GM23338 (cell line): Measurements from ENCODE around the gene FYB2. TPM values are rescaled to one million over a fixed set of nuclear protein-coding genes. Genes with fewer than 3 reads are reported as not detected.

ENCODE experiments used
- ETS1 ChIP-seq: IDR thresholded peaks from 2 replicates; pipeline ENCODE4 v1.6.1; 2016; ENCODE audit warnings: antibody characterized with exemption
- STAT1 ChIP-seq: IDR thresholded peaks from one replicate; pipeline ENCODE4 v1.6.1; 2016; ENCODE audit warnings: antibody characterized with exemption; ENCODE audit not compliant: unreplicated experiment
- ZNF462 ChIP-seq: fragments of 250-450 bp; sonication (Bioruptor Pico); IDR thresholded peaks from 2 replicates; pipeline ENCODE4 v1.5.0; 2020; ENCODE audit warnings: mild to moderate bottlenecking, moderate library complexity
- polyA plus RNA-seq: library from polyadenylated mRNA; unstranded; fragments of >200 nt; fragmentation: Nextera tagmentation; extraction: Ambion mirVana; gene quantifications from 2 replicates; pipeline ENCODE4 v1.2.1, GENCODE V29; 2016
- total RNA-seq: library from RNA; depleted of rRNA; stranded (reverse); fragments of >200 nt; shearing (Covaris generic); gene quantifications from 2 replicates; pipeline ENCODE4 v1.2.3, GENCODE V29; 2014
- TF ChIP-seq, protein P1 (sequence below): IDR thresholded peaks from one replicate; pipeline ENCODE4 v1.6.1; 2018; ENCODE audit warnings: antibody characterized with exemption; ENCODE audit not compliant: unreplicated experiment

Gene FYB2
- total and polyA plus RNA-seq, 2 experiments from 2014 or later: 0.39 TPM; not detected in 1

DNA sequence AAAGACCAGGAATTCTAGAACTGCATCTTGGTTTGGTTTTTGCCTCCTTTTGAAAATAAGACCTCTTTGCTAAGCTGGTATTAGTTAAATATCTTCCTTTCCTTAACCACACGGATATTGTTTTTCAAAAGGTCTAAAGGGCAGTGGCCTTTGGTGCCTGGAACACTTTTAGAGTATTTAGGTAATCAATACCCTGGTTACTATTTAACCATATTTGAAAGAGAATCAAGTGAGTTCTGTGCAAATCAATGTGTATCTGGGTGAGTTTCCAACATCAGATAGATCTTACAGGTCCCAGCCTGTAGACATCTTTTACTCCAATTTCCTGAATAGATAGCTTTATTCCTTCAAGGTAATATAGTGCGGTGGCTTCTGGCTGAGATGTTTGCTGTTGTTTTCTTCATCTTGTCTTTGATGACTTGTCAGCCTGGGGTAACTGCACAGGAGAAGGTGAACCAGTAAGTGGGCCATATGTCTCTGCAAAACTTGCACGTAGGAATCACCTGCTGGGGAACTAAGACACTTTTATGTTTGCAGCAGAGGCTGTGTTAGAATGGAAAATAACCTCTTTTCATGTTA is 35.4 kb upstream of the FYB2 start, which contains the start of gene C8A (continued):
- TF ChIP-seq ZNF462 (CRISPR knock-in tag) (no peak), STAT1 (no peak), ETS1 (no peak)
- TF ChIP-seq, protein P1, sequence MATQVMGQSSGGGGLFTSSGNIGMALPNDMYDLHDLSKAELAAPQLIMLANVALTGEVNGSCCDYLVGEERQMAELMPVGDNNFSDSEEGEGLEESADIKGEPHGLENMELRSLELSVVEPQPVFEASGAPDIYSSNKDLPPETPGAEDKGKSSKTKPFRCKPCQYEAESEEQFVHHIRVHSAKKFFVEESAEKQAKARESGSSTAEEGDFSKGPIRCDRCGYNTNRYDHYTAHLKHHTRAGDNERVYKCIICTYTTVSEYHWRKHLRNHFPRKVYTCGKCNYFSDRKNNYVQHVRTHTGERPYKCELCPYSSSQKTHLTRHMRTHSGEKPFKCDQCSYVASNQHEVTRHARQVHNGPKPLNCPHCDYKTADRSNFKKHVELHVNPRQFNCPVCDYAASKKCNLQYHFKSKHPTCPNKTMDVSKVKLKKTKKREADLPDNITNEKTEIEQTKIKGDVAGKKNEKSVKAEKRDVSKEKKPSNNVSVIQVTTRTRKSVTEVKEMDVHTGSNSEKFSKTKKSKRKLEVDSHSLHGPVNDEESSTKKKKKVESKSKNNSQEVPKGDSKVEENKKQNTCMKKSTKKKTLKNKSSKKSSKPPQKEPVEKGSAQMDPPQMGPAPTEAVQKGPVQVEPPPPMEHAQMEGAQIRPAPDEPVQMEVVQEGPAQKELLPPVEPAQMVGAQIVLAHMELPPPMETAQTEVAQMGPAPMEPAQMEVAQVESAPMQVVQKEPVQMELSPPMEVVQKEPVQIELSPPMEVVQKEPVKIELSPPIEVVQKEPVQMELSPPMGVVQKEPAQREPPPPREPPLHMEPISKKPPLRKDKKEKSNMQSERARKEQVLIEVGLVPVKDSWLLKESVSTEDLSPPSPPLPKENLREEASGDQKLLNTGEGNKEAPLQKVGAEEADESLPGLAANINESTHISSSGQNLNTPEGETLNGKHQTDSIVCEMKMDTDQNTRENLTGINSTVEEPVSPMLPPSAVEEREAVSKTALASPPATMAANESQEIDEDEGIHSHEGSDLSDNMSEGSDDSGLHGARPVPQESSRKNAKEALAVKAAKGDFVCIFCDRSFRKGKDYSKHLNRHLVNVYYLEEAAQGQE: no peak
